HFFc6 (cell line): Measurements from ENCODE around the gene TBKBP1. TPM values are rescaled to one million over a fixed set of nuclear protein-coding genes. Genes with fewer than 3 reads are reported as not detected.

Experiments
- DNase-seq: peaks from one replicate; pipeline ENCODE4 v3.0.0-alpha.2; 2018
- H3K27ac Mint-ChIP-seq: 2 replicates; pipeline ENCODE4 v1.8.0; 2020; ENCODE audit warnings: mild to moderate bottlenecking, mixed read lengths
- H3K27me3 Mint-ChIP-seq: 2 replicates; pipeline ENCODE4 v1.8.0; 2021; ENCODE audit warnings: mild to moderate bottlenecking, moderate library complexity, mixed read lengths; ENCODE audit not compliant: insufficient read depth
- H3K36me3 Mint-ChIP-seq: 2 replicates; pipeline ENCODE4 v1.8.0; 2021; ENCODE audit warnings: low read depth, mixed read lengths
- H3K4me1 Mint-ChIP-seq: 2 replicates; pipeline ENCODE4 v1.8.0; 2020; ENCODE audit warnings: low read depth, mixed read lengths
- H3K4me3 Mint-ChIP-seq: 2 replicates; pipeline ENCODE4 v1.8.0; 2020; ENCODE audit warnings: mild to moderate bottlenecking, moderate library complexity, mixed read lengths
- H3K9me3 Mint-ChIP-seq: 2 replicates; pipeline ENCODE4 v1.8.0; 2020; ENCODE audit warnings: mild to moderate bottlenecking, mixed read lengths
- long read RNA-seq: library from polyadenylated mRNA; unstranded; transcript quantifications from one replicate; pipeline ENCODE4 v2.0.0, GENCODE V29; 2019
- total RNA-seq, 6 experiments: library from RNA; stranded (reverse); fragmentation: NEBNext Ultra II Directional; extraction: Animal tissue kit (Norgen Biotek cat#: 25700); gene quantifications; 2 replicates in 1 of 6; 3 replicates in 5 of 6; pipeline ENCODE4 v1.2.3, GENCODE V29; 2021
- TF ChIP-seq, protein P1 (sequence below): fragments of 200-600 bp; sonication (generic); IDR thresholded peaks from 2 replicates; pipeline ENCODE4 v1.5.0; 2021; ENCODE audit warnings: antibody characterized with exemption, mild to moderate bottlenecking

TBKBP1 gene, protein sequence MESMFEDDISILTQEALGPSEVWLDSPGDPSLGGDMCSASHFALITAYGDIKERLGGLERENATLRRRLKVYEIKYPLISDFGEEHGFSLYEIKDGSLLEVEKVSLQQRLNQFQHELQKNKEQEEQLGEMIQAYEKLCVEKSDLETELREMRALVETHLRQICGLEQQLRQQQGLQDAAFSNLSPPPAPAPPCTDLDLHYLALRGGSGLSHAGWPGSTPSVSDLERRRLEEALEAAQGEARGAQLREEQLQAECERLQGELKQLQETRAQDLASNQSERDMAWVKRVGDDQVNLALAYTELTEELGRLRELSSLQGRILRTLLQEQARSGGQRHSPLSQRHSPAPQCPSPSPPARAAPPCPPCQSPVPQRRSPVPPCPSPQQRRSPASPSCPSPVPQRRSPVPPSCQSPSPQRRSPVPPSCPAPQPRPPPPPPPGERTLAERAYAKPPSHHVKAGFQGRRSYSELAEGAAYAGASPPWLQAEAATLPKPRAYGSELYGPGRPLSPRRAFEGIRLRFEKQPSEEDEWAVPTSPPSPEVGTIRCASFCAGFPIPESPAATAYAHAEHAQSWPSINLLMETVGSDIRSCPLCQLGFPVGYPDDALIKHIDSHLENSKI
- 1 to 10 TPM; 6.6 to 8.3 (median 7.7) TPM for total RNA-seq
- long read RNA-seq, partial matches to known transcripts = 1 of 1 reads
- long read RNA-seq, other reads (novel, unspliced or antisense) = 0 of 1 reads

DNA sequence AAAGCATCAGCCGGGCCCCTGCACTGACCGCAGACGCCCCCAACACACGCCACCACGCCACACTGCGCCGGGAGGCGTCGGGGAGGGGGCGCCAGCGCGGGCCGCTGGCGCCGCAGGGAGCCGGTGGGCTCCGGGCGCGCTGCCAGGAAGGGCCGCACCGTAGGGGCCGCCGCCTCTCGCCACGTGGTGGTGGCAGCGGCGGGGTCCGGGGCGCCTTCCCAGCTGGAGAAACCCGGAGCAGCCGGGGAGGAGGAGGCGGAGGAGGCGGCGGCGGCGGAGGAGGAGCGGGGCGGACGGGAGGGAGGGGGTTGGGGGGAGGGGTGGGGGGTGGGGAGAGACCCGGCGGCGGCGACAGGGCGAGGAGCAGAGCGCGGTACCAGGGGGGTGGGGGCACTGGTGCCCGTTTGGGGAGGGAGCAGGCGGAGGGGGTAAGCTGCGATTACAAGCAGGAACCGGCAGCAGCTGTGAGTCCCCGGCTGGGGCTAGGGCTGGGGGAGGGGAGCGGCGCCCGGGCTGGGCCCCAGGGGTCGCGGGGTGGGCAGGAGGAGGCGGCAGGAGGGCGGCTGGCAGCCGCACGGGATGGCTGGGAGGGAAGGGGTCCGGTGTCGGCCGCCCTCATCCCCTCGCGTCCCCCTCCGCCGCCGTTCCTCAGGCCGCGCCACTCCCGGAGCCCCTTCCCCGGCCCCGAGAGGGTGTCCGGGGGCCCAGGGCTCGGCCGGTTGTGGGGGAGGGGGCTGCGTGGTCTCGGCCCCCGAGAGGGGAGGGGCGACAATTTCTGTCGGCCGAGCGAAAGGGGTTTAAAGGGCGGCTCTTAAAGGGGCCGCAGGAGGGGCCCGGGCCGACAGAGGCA lies at the start of gene TBKBP1:
Gene TBKBP1, plus strand, starts transcription at position 431 of the 850 bp plus-strand sequence. CDS start 1,952 bp downstream, outside the sequence.
- Mint-ChIP-seq H3K4me3 (peak within 1 kb of the TSS; percentile 87), H3K27ac (peak within 1 kb of the TSS; percentile 57), H3K36me3 (no peaks in the 10 kb centered on the region), H3K27me3 (peaks cover 5% of the 10 kb centered on the region), H3K4me1 (peaks cover 25% of the 10 kb centered on the region), H3K9me3 (no peaks in the 10 kb centered on the region)
- TF ChIP-seq, protein P1, sequence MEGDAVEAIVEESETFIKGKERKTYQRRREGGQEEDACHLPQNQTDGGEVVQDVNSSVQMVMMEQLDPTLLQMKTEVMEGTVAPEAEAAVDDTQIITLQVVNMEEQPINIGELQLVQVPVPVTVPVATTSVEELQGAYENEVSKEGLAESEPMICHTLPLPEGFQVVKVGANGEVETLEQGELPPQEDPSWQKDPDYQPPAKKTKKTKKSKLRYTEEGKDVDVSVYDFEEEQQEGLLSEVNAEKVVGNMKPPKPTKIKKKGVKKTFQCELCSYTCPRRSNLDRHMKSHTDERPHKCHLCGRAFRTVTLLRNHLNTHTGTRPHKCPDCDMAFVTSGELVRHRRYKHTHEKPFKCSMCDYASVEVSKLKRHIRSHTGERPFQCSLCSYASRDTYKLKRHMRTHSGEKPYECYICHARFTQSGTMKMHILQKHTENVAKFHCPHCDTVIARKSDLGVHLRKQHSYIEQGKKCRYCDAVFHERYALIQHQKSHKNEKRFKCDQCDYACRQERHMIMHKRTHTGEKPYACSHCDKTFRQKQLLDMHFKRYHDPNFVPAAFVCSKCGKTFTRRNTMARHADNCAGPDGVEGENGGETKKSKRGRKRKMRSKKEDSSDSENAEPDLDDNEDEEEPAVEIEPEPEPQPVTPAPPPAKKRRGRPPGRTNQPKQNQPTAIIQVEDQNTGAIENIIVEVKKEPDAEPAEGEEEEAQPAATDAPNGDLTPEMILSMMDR = no peak
- no peak for DNase-seq

DNA sequence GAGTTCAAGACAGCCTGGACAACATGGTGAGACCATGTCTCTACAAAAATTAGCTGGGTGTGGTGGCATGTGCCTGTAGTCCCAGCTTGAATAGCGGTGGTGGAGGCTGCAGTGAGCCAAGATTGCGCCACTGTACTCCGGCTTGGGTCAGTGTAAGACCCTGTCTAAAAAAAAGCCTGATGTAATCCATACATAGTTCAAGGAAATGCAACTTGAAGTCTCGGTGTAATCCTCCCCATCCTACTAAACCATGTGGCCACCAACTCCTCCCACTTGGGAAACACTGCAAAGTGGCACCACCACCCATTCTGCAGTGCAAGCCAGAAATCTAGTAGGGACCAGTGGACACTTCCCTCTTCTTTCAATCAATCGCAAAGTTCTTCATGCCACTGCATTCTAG lies 49.6 kb upstream of the TBKBP1 start:
- H3K4me3 Mint-ChIP-seq = no peak overlapping the region
- no peaks in the 10 kb centered on the region for H3K9me3 Mint-ChIP-seq
- TF ChIP-seq, protein P1 = no peak
- H3K27me3 Mint-ChIP-seq = peaks cover under 1% of the 10 kb centered on the region; the same call in 1 of the 2 replicates
- no peak for DNase-seq
- no peak overlapping the region for H3K27ac Mint-ChIP-seq
- H3K4me1 Mint-ChIP-seq = peaks cover 18% of the 10 kb centered on the region
- H3K36me3 Mint-ChIP-seq = no peaks in the 10 kb centered on the region

DNA sequence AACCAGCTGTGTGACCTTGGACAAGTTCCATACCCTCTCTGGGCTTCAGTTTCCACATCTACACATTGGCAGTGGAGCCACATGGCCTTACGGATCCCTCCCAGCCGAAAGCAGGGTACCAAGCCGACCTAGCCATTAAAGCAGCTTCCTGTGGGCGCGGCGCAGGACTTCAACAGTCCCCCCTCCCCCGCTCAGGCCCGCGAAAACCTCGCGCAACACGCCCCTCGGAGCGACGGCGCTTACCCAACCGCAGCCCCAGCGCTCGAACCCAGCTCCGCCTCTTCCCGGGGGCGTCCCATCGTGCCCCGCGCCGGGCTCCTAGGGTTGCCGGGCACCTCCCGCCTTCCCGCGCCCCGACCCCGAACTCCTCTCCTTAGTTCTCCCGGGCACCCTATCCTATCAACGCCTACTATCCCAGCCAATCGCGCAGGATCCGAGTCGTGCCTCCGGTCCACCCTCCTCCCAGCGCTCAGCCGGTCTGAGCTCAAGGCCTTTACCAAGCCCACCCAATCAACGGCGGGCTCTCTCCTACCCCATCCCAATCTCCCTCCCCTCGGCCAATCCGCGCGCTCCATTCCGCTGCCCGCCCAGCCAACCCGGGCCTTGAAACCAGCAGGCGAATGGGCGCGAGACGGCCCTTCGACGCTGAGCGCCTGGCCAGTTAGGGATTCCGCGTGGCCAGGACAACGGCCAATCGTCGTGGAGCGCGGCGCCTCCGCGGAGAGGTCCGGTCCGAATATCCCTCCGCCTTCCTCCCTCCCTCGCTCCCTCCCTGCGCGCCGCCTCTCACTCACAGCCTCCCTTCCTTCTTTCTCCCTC lies 44.6 kb upstream of the TBKBP1 start, which contains the start of gene KPNB1:
Gene KPNB1, plus strand, starts transcription at position 767 of the 819 bp plus-strand sequence. CDS start 326 bp downstream, outside the sequence.
- peaks cover 5% of the 10 kb centered on the region; the same call in 1 of the 2 replicates for H3K27me3 Mint-ChIP-seq
- TF ChIP-seq, protein P1 = no peak
- H3K4me1 Mint-ChIP-seq = peaks cover 41% of the 10 kb centered on the region
- H3K36me3 Mint-ChIP-seq = peaks cover 32% of the 10 kb centered on the region
- H3K9me3 Mint-ChIP-seq = no peaks in the 10 kb centered on the region
- peak within 1 kb of the TSS; percentile 94 for H3K27ac Mint-ChIP-seq
- peak; percentile 100 for DNase-seq
- peak within 1 kb of the TSS; percentile 98 for H3K4me3 Mint-ChIP-seq

DNA sequence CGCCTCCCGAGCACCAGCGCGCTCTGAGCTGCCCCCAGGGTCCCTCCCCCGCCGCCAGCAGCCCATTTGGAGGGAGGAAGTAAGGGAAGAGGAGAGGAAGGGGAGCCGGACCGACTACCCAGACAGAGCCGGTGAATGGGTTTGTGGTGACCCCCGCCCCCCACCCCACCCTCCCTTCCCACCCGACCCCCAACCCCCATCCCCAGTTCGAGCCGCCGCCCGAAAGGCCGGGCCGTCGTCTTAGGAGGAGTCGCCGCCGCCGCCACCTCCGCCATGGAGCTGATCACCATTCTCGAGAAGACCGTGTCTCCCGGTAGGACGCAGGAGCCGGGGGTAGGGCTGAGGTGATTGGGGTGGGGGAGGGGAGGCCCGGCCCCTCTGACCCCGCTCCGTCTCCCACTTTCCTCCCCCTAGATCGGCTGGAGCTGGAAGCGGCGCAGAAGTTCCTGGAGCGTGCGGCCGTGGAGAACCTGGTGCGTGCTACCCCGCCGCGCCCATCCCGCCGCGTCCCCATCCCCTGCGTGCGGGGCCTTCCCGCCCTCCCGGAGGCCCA lies 43.9 kb upstream of the TBKBP1 start:
- Mint-ChIP-seq H3K27me3 (peaks cover 5% of the 10 kb centered on the region; the same call in 1 of the 2 replicates), H3K36me3 (peaks cover 33% of the 10 kb centered on the region), H3K9me3 (no peaks in the 10 kb centered on the region), H3K4me3 (peak overlapping the region; percentile 98), H3K4me1 (peaks cover 48% of the 10 kb centered on the region), H3K27ac (peak overlapping the region; percentile 72)
- DNase-seq = peak; percentile 9
- TF ChIP-seq, protein P1 = no peak
